ENCODE results near the gene LINC00305. TPM values are rescaled to one million over a fixed set of nuclear protein-coding genes. Genes with fewer than 3 reads are reported as not detected.

LINC00305 gene
- total RNA-seq, 1 donor from 2014 or later: not detected

- peaks cover 15% of the 10 kb centered on the region for H3K4me1 Mint-ChIP-seq
- H3K4me1 ChIP-seq: peaks cover 13% of the 10 kb centered on the region
- H3K4me3 ChIP-seq: no peak overlapping the region
- H3K4me2 ChIP-seq: no peak overlapping the region
- H2AFZ ChIP-seq (replicated peaks): no peak overlapping the region
- H3K27me3 ChIP-seq: no peaks in the 10 kb centered on the region
- no peaks in the 10 kb centered on the region for H4K20me1 ChIP-seq (ENCODE audit: low read depth)
- no peak overlapping the region for H3K27ac Mint-ChIP-seq
- no peak overlapping the region for H3K4me3 Mint-ChIP-seq
- no peaks in the 10 kb centered on the region for H3F3A ChIP-seq (ENCODE audit: low read depth)
- H3K36me3 Mint-ChIP-seq: peaks cover 2% of the 10 kb centered on the region
- no peaks in the 10 kb centered on the region for H3K36me3 ChIP-seq
- no peak overlapping the region for H3K27ac ChIP-seq
- no peak overlapping the region for H3K9ac ChIP-seq
- DNase-seq (ENCODE audit: low spot score): no peak
- peaks cover 3% of the 10 kb centered on the region for H3K27me3 Mint-ChIP-seq (ENCODE audit: insufficient read depth, low read depth)
- TF ChIP-seq EZH2 (IDR thresholded peaks at IDR 0.05): no peak
- TF ChIP-seq EZH2phosphoT487 (IDR thresholded peaks at IDR 0.05): no peak
- TF ChIP-seq, protein P1, sequence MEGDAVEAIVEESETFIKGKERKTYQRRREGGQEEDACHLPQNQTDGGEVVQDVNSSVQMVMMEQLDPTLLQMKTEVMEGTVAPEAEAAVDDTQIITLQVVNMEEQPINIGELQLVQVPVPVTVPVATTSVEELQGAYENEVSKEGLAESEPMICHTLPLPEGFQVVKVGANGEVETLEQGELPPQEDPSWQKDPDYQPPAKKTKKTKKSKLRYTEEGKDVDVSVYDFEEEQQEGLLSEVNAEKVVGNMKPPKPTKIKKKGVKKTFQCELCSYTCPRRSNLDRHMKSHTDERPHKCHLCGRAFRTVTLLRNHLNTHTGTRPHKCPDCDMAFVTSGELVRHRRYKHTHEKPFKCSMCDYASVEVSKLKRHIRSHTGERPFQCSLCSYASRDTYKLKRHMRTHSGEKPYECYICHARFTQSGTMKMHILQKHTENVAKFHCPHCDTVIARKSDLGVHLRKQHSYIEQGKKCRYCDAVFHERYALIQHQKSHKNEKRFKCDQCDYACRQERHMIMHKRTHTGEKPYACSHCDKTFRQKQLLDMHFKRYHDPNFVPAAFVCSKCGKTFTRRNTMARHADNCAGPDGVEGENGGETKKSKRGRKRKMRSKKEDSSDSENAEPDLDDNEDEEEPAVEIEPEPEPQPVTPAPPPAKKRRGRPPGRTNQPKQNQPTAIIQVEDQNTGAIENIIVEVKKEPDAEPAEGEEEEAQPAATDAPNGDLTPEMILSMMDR (IDR thresholded peaks at IDR 0.05): no peak
- H3K9me3 Mint-ChIP-seq: peaks cover 7% of the 10 kb centered on the region
- H3K9me3 ChIP-seq (ENCODE audit: low read depth): no peaks in the 10 kb centered on the region
- no peaks in the 10 kb centered on the region for H3K79me2 ChIP-seq (ENCODE audit: low read depth)
These were observed 22.7 kb upstream of the LINC00305 start for GRCh38 chr18:64171576-64171975.

DNA sequence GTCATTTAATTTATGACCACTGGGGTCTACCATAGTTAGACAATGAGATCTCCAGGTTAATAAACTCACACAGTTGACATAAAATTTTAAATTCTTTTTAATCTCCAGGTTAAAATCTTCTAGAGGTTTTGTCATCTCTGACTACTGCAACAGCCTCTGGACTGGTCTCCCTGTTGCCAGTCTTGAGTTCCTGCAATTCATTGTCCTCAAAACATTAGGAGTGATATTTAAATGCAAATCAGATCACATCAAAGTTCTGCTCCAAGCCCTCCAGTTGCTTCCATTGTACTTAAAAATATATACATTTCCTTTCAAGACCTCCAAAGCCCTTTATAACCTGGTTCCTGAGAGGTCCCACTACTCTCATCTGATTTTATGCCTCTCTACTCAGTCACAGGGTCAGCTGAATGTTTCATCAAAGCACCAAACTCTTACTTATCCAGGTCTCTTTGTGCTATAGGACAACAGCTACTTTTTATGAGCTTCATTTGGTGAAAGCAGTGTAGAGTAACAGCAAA, 18.6 kb upstream of the LINC00305 start:
- peaks cover 5% of the 10 kb centered on the region for H3K9me3 Mint-ChIP-seq
- H2AFZ ChIP-seq (replicated peaks): peak overlapping the region; percentile 65
- H3K4me2 ChIP-seq: peak overlapping the region; percentile 25
- no peak overlapping the region for H3K4me3 Mint-ChIP-seq
- no peaks in the 10 kb centered on the region for H3K9me3 ChIP-seq (ENCODE audit: low read depth)
- H3K27ac ChIP-seq: no peak overlapping the region
- peaks cover 22% of the 10 kb centered on the region for H3K4me1 ChIP-seq
- no peaks in the 10 kb centered on the region for H4K20me1 ChIP-seq (ENCODE audit: low read depth)
- DNase-seq (ENCODE audit: low spot score): no peak
- no peaks in the 10 kb centered on the region for H3K27me3 ChIP-seq
- H3K4me1 Mint-ChIP-seq: peaks cover 23% of the 10 kb centered on the region
- H3K36me3 ChIP-seq: no peaks in the 10 kb centered on the region
- H3K4me3 ChIP-seq: no peak overlapping the region
- no peaks in the 10 kb centered on the region for H3F3A ChIP-seq (ENCODE audit: low read depth)
- no peak for TF ChIP-seq EZH2phosphoT487 (IDR thresholded peaks at IDR 0.05)
- no peak for TF ChIP-seq EZH2 (IDR thresholded peaks at IDR 0.05)
- TF ChIP-seq, protein P1 (IDR thresholded peaks at IDR 0.05): no peak
- H3K9ac ChIP-seq: no peak overlapping the region
- no peaks in the 10 kb centered on the region for H3K27me3 Mint-ChIP-seq (ENCODE audit: insufficient read depth, low read depth)
- peak overlapping the region; percentile 86 for H3K27ac Mint-ChIP-seq
- peaks cover 1% of the 10 kb centered on the region for H3K36me3 Mint-ChIP-seq
- H3K79me2 ChIP-seq (ENCODE audit: low read depth): no peaks in the 10 kb centered on the region

DNA sequence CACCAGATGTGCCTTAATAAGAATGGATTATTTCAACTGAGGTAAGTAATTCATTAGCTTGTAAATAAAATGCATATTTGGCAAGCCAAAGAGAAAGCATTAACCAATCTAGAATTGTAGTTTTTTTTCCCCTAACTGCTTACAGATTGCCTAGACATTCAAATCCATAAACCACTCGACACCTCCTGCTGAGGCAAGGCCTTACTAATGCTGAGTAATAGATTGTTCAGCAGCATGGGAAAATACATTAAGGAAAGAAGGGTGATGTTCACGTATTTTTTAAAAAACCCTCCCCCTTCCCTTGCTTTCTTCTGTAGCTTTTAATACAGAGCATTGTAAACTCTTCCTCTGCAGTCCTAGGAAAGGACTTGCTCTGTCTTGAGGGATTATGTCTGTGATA, 17.0 kb upstream of the LINC00305 start:
- H3K36me3 Mint-ChIP-seq: no peaks in the 10 kb centered on the region
- H3K27me3 Mint-ChIP-seq (ENCODE audit: insufficient read depth, low read depth): no peaks in the 10 kb centered on the region
- Histone ChIP-seq H3F3A (ENCODE audit: low read depth) (no peaks in the 10 kb centered on the region), H3K4me1 (peaks cover 22% of the 10 kb centered on the region), H3K9me3 (ENCODE audit: low read depth) (no peaks in the 10 kb centered on the region), H3K27ac (no peak overlapping the region), H3K4me3 (no peak overlapping the region), H3K36me3 (no peaks in the 10 kb centered on the region), H3K27me3 (no peaks in the 10 kb centered on the region), H3K4me2 (no peak overlapping the region), H3K9ac (no peak overlapping the region), H4K20me1 (ENCODE audit: low read depth) (no peaks in the 10 kb centered on the region), H3K79me2 (ENCODE audit: low read depth) (no peaks in the 10 kb centered on the region), H2AFZ (replicated peaks) (peak overlapping the region; percentile 39)
- H3K4me1 Mint-ChIP-seq: peaks cover 23% of the 10 kb centered on the region
- no peak for DNase-seq (ENCODE audit: low spot score)
- no peaks in the 10 kb centered on the region for H3K9me3 Mint-ChIP-seq
- H3K27ac Mint-ChIP-seq: peak overlapping the region; percentile 18
- TF ChIP-seq, protein P1 (IDR thresholded peaks at IDR 0.05): no peak
- TF ChIP-seq EZH2phosphoT487 (IDR thresholded peaks at IDR 0.05) (no peak), EZH2 (IDR thresholded peaks at IDR 0.05) (no peak)
- H3K4me3 Mint-ChIP-seq: no peak overlapping the region
